ENCODE measurements around the gene ESF1.

Gene ESF1

DNA sequence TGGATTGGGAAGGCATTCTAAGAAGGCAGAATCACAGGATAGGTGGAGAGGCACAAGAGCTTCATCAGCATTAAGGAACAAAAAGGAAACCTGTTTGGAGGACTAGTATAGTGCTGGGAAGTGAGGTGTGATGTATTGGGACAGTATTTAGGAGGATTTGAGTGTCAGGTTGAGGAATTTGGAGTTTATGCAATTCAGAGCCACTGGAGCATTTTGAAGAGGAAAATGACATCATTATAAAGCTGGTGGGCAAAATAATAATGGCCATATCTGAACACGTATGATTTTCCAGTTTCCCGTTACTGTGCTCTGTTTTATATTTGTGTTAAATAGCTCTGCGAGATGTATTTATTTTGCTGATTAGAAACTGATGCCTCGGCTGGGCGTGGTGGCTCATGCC, 14.3 kb upstream of the ESF1 start (continued):
- TF ChIP-seq, protein P1, sequence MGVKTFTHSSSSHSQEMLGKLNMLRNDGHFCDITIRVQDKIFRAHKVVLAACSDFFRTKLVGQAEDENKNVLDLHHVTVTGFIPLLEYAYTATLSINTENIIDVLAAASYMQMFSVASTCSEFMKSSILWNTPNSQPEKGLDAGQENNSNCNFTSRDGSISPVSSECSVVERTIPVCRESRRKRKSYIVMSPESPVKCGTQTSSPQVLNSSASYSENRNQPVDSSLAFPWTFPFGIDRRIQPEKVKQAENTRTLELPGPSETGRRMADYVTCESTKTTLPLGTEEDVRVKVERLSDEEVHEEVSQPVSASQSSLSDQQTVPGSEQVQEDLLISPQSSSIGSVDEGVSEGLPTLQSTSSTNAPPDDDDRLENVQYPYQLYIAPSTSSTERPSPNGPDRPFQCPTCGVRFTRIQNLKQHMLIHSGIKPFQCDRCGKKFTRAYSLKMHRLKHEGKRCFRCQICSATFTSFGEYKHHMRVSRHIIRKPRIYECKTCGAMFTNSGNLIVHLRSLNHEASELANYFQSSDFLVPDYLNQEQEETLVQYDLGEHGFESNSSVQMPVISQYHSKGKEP (tag by site-specific recombination; IDR thresholded peaks at IDR 0.05) = no peak
- TF ChIP-seq ZIC2 (tag by site-specific recombination; IDR thresholded peaks at IDR 0.05) (no peak), ZNF146 (tag by site-specific recombination; IDR thresholded peaks at IDR 0.05) (no peak), ZNF391 (tag by site-specific recombination; IDR thresholded peaks at IDR 0.05; ENCODE audit: borderline replicate concordance, low read depth) (no peak), YY1 (tag by site-specific recombination; IDR thresholded peaks at IDR 0.05) (no peak)
- TF ChIP-seq, protein P2, sequence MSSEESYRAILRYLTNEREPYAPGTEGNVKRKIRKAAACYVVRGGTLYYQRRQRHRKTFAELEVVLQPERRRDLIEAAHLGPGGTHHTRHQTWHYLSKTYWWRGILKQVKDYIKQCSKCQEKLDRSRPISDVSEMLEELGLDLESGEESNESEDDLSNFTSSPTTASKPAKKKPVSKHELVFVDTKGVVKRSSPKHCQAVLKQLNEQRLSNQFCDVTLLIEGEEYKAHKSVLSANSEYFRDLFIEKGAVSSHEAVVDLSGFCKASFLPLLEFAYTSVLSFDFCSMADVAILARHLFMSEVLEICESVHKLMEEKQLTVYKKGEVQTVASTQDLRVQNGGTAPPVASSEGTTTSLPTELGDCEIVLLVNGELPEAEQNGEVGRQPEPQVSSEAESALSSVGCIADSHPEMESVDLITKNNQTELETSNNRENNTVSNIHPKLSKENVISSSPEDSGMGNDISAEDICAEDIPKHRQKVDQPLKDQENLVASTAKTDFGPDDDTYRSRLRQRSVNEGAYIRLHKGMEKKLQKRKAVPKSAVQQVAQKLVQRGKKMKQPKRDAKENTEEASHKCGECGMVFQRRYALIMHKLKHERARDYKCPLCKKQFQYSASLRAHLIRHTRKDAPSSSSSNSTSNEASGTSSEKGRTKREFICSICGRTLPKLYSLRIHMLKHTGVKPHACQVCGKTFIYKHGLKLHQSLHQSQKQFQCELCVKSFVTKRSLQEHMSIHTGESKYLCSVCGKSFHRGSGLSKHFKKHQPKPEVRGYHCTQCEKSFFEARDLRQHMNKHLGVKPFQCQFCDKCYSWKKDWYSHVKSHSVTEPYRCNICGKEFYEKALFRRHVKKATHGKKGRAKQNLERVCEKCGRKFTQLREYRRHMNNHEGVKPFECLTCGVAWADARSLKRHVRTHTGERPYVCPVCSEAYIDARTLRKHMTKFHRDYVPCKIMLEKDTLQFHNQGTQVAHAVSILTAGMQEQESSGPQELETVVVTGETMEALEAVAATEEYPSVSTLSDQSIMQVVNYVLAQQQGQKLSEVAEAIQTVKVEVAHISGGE (tag by site-specific recombination; conservative IDR thresholded peaks at IDR 0.05; ENCODE audit: low read depth) = no peak

DNA sequence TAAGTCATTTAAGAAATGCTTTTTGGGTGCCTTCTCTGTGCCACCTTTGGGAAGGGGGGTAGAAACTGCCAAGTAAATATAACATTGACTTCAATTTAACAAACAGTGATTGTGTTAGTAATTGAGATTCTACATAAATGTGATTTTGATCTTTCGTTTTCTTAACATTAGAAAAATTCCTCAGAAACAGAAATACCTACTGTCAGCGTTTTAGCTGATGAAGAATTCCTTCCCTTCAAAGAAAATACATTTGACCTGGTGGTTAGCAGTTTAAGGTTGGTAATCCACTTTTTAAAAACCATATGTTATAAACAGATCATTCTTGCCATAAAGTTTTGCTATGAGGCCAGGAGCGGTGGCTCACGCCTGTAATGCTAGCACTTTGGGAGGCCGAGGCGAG, 9.9 kb upstream of the ESF1 start:
- no peak overlapping the region for H3K27ac ChIP-seq (ENCODE audit: extremely low read depth, low read depth, low read length)
- POLR2A ChIA-PET = no interaction called here
- CTCF ChIA-PET = interaction anchor here (0.7 to 1.5 kb wide), 2 partner anchors 9 to 25 kb away, joined by 3 to 4 read pairs; no protein-coding TSS in a partner anchor
- TF ChIP-seq GLI2 (tag by site-specific recombination; IDR thresholded peaks at IDR 0.05; ENCODE audit: borderline replicate concordance, low read depth) (no peak), ZNF776 (tag by site-specific recombination; IDR thresholded peaks at IDR 0.05; ENCODE audit: borderline replicate concordance) (no peak), KLF8 (tag by site-specific recombination; IDR thresholded peaks at IDR 0.05) (no peak), ZFHX2 (tag by site-specific recombination; conservative IDR thresholded peaks at IDR 0.05) (no peak), ZNF837 (tag by site-specific recombination; IDR thresholded peaks at IDR 0.05) (no peak), ZBTB1 (tag by site-specific recombination; IDR thresholded peaks at IDR 0.05) (no peak), ZNF394 (tag by site-specific recombination; IDR thresholded peaks at IDR 0.05; ENCODE audit: borderline replicate concordance) (no peak), ZNF544 (tag by site-specific recombination; IDR thresholded peaks at IDR 0.05) (no peak), ZNF112 (tag by site-specific recombination; IDR thresholded peaks at IDR 0.05) (no peak), ZNF629 (tag by site-specific recombination; IDR thresholded peaks at IDR 0.05) (no peak), ZBTB7A (tag by site-specific recombination; IDR thresholded peaks at IDR 0.05; ENCODE audit: low read depth) (no peak), ZNF514 (tag by site-specific recombination; IDR thresholded peaks at IDR 0.05) (no peak)
- TF ChIP-seq, protein P3, sequence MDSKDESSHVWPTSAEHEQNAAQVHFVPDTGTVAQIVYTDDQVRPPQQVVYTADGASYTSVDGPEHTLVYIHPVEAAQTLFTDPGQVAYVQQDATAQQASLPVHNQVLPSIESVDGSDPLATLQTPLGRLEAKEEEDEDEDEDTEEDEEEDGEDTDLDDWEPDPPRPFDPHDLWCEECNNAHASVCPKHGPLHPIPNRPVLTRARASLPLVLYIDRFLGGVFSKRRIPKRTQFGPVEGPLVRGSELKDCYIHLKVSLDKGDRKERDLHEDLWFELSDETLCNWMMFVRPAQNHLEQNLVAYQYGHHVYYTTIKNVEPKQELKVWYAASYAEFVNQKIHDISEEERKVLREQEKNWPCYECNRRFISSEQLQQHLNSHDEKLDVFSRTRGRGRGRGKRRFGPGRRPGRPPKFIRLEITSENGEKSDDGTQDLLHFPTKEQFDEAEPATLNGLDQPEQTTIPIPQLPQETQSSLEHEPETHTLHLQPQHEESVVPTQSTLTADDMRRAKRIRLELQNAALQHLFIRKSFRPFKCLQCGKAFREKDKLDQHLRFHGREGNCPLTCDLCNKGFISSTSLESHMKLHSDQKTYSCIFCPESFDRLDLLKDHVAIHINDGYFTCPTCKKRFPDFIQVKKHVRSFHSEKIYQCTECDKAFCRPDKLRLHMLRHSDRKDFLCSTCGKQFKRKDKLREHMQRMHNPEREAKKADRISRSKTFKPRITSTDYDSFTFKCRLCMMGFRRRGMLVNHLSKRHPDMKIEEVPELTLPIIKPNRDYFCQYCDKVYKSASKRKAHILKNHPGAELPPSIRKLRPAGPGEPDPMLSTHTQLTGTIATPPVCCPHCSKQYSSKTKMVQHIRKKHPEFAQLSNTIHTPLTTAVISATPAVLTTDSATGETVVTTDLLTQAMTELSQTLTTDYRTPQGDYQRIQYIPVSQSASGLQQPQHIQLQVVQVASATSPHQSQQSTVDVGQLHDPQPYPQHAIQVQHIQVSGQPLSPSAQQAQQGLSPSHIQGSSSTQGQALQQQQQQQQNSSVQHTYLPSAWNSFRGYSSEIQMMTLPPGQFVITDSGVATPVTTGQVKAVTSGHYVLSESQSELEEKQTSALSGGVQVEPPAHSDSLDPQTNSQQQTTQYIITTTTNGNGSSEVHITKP (tag by site-specific recombination; IDR thresholded peaks at IDR 0.05) = no peak
- TF ChIP-seq, protein P4, sequence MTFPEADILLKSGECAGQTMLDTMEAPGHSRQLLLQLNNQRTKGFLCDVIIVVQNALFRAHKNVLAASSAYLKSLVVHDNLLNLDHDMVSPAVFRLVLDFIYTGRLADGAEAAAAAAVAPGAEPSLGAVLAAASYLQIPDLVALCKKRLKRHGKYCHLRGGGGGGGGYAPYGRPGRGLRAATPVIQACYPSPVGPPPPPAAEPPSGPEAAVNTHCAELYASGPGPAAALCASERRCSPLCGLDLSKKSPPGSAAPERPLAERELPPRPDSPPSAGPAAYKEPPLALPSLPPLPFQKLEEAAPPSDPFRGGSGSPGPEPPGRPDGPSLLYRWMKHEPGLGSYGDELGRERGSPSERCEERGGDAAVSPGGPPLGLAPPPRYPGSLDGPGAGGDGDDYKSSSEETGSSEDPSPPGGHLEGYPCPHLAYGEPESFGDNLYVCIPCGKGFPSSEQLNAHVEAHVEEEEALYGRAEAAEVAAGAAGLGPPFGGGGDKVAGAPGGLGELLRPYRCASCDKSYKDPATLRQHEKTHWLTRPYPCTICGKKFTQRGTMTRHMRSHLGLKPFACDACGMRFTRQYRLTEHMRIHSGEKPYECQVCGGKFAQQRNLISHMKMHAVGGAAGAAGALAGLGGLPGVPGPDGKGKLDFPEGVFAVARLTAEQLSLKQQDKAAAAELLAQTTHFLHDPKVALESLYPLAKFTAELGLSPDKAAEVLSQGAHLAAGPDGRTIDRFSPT (tag by site-specific recombination; IDR thresholded peaks at IDR 0.05) = no peak
- TF ChIP-seq, protein P5, sequence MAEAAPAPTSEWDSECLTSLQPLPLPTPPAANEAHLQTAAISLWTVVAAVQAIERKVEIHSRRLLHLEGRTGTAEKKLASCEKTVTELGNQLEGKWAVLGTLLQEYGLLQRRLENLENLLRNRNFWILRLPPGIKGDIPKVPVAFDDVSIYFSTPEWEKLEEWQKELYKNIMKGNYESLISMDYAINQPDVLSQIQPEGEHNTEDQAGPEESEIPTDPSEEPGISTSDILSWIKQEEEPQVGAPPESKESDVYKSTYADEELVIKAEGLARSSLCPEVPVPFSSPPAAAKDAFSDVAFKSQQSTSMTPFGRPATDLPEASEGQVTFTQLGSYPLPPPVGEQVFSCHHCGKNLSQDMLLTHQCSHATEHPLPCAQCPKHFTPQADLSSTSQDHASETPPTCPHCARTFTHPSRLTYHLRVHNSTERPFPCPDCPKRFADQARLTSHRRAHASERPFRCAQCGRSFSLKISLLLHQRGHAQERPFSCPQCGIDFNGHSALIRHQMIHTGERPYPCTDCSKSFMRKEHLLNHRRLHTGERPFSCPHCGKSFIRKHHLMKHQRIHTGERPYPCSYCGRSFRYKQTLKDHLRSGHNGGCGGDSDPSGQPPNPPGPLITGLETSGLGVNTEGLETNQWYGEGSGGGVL (tag by site-specific recombination; IDR thresholded peaks at IDR 0.05) = no peak
- TF ChIP-seq, protein P6, sequence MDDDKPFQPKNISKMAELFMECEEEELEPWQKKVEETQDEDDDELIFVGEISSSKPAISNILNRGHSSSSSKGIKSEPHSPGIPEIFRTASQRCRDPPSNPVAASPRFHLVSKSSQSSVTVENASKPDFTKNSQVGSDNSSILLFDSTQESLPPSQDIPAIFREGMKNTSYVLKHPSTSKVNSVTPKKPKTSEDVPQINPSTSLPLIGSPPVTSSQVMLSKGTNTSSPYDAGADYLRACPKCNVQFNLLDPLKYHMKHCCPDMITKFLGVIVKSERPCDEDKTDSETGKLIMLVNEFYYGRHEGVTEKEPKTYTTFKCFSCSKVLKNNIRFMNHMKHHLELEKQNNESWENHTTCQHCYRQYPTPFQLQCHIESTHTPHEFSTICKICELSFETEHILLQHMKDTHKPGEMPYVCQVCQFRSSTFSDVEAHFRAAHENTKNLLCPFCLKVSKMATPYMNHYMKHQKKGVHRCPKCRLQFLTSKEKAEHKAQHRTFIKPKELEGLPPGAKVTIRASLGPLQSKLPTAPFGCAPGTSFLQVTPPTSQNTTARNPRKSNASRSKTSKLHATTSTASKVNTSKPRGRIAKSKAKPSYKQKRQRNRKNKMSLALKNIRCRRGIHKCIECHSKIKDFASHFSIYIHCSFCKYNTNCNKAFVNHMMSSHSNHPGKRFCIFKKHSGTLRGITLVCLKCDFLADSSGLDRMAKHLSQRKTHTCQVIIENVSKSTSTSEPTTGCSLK (tag by site-specific recombination; IDR thresholded peaks at IDR 0.05) = no peak

More for the DNA sequence above, 9.9 kb upstream of the ESF1 start:
- H3K36me3 ChIP-seq (ENCODE audit: control insufficient read depth in 2 of 2, insufficient read depth in 1 of 2, low read length in 2 of 2) = peaks cover 39 to 96% of the 10 kb centered on the region in 2 experiments
- no peaks in the 10 kb centered on the region for H3K4me1 ChIP-seq (ENCODE audit: control insufficient read depth, insufficient read depth, low read length)
- H3K9me3 ChIP-seq (ENCODE audit: control insufficient read depth, insufficient read depth, low read depth, low read length) = no peaks in the 10 kb centered on the region
- no peak overlapping the region for H3K4me3 ChIP-seq (ENCODE audit: low read depth, low read length)
